Activated CD8-positive, alpha-beta memory T cell treated with anti-CD3 and anti-CD28 coated beads for 24 hours (primary cell): ENCODE results near the gene YEATS2.
"Not testable (repeated sequence)": the region's sequence is repeated elsewhere in the genome, so short reads cannot be mapped to it uniquely, and the experiment has no call there.

Experiments
- DNase-seq: peaks from one replicate; pipeline ENCODE4 v3.0.0-alpha.2; 2020

Gene YEATS2

GRCh38 chr3:183697610-183698317 lies at the start of gene YEATS2:
YEATS2 (plus strand) TSS chr3:183697797; CDS start chr3:183715163, 17,366 bp downstream.
- DNase-seq = peak; percentile 91

- DNase-seq = no peak
These were observed 47.0 kb upstream of the YEATS2 start for GRCh38 chr3:183650554-183650953.

GRCh38 chr3:183653209-183654064 lies 44.2 kb upstream of the YEATS2 start:
- no peak for DNase-seq

- no peak for DNase-seq
These were observed 42.9 kb upstream of the YEATS2 start for GRCh38 chr3:183654727-183655126.

GRCh38 chr3:183662099-183662498 lies 35.5 kb upstream of the YEATS2 start:
- DNase-seq = no peak

GRCh38 chr3:183664913-183665381 lies 32.6 kb upstream of the YEATS2 start:
- DNase-seq = no peak

GRCh38 chr3:183680061-183680460 lies 17.5 kb upstream of the YEATS2 start:
- DNase-seq = no peak

- no peak for DNase-seq
These were observed 9.9 kb upstream of the YEATS2 start for GRCh38 chr3:183687705-183688104.

GRCh38 chr3:183688874-183689273 lies 8.7 kb upstream of the YEATS2 start:
- DNase-seq = no peak

GRCh38 chr3:183689621-183690020 lies 8.0 kb upstream of the YEATS2 start:
- DNase-seq = not testable (repeated sequence)

- DNase-seq = no peak
These were observed 7.1 kb upstream of the YEATS2 start for GRCh38 chr3:183690402-183690995.

- DNase-seq = no peak
These were observed 5.2 kb upstream of the YEATS2 start for GRCh38 chr3:183692436-183692835.

- DNase-seq = no peak
These were observed 1.8 kb upstream of the YEATS2 start for GRCh38 chr3:183695569-183696364.

- no peak for DNase-seq
These were observed 431 bp upstream of the YEATS2 start for GRCh38 chr3:183697123-183697609.

GRCh38 chr3:183698318-183698751 lies 738 bp downstream of the YEATS2 start:
- DNase-seq = no peak

GRCh38 chr3:183698756-183699155 lies 1.2 kb downstream of the YEATS2 start:
- no peak for DNase-seq

GRCh38 chr3:183699238-183699947 lies 1.8 kb downstream of the YEATS2 start:
- DNase-seq = no peak

- no peak for DNase-seq
These were observed 4.1 kb downstream of the YEATS2 start for GRCh38 chr3:183701744-183702143.

GRCh38 chr3:183703892-183704291 lies 6.3 kb downstream of the YEATS2 start:
- not testable (repeated sequence) for DNase-seq

- DNase-seq = no peak
These were observed 12.6 kb downstream of the YEATS2 start for GRCh38 chr3:183710231-183710630.

GRCh38 chr3:183711516-183711915 lies 13.9 kb downstream of the YEATS2 start:
- no peak for DNase-seq

GRCh38 chr3:183714622-183715021 lies 17.0 kb downstream of the YEATS2 start:
- DNase-seq = no peak
